GM19372 (cell line): ENCODE measurements around the gene MPHOSPH9.

ENCODE experiments used
- ATAC-seq: cut with Tn5 transposase; IDR thresholded peaks from one replicate; pipeline ENCODE4 v1.9.1; 2021; ENCODE audit warnings: mild to moderate bottlenecking, low read depth, moderate library complexity; ENCODE audit not compliant: unreplicated experiment

The MPHOSPH9 gene, protein sequence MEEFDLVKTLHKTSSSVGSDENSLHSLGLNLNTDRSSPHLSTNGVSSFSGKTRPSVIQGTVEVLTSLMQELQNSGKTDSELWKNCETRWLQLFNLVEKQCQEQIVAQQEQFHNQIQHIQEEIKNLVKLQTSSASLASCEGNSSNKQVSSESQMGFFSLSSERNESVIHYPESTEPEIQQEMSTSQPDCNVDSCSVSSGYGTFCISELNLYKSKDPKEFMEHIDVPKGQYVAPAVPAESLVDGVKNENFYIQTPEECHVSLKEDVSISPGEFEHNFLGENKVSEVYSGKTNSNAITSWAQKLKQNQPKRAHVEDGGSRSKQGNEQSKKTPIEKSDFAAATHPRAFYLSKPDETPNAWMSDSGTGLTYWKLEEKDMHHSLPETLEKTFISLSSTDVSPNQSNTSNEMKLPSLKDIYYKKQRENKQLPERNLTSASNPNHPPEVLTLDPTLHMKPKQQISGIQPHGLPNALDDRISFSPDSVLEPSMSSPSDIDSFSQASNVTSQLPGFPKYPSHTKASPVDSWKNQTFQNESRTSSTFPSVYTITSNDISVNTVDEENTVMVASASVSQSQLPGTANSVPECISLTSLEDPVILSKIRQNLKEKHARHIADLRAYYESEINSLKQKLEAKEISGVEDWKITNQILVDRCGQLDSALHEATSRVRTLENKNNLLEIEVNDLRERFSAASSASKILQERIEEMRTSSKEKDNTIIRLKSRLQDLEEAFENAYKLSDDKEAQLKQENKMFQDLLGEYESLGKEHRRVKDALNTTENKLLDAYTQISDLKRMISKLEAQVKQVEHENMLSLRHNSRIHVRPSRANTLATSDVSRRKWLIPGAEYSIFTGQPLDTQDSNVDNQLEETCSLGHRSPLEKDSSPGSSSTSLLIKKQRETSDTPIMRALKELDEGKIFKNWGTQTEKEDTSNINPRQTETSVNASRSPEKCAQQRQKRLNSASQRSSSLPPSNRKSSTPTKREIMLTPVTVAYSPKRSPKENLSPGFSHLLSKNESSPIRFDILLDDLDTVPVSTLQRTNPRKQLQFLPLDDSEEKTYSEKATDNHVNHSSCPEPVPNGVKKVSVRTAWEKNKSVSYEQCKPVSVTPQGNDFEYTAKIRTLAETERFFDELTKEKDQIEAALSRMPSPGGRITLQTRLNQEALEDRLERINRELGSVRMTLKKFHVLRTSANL

DNA sequence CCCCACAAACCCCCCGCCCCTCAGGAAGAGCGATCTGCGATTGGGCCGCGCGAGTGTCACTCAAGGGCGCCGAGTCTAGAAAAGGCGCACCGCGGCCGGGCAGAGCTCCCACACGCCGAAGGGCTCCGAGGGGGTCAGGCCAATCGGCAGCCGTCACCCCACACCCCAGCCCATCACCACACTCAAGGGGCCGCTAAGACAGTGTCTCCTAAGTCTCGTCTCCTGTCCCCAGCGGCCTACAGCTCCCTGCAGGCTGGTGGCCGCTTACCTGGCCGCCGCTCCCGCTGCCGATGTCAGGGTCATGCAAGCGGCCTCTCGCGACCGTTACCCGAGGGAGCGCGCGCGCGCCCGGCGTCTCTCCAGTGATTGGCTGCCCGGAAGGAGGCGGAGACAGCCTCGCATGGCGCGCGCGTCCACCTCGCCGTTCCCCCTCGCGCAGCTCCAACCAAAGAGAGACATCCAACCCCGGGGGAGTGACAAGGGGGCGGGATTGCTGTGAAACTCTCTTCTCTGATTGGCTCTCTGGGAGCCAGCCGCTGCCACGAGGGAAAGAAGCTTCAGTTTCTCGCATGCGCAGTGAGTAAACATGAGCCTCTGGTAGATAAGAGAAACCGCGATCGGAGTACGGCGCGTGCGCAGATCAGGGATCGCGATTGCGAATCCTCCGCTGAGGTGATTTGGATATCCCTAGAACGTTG lies at the start of gene MPHOSPH9, which contains the start of gene MTRFR:
TSS of gene MPHOSPH9 (minus strand) at position 335 of the 698 bp plus-strand sequence. CDS start 2,777 bp downstream, outside the sequence.
TSS of gene MTRFR (plus strand) at position 630 of the 698 bp plus-strand sequence. CDS start 20,239 bp downstream, outside the sequence.
- ATAC-seq, result peak; percentile 80

DNA sequence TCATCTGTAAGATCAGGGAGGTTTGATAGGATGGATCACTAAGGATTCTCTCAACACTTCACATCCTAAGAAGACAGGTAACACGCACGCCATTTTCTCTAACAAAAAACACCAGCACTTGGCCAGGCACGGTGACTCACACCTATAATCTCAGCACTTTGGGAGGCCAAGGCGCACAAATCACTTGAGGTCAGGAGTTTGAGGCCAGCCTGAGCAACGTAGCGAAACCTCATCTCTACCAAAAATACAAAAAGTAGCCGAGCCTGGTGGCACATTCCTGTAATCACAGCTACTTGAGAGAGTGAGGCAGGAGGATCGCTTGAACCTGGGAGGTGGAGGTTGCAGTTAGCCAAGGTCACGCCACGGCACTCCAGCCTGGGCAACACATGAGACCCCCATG lies 49.2 kb upstream of the MPHOSPH9 start:
- ATAC-seq, result no peak

DNA sequence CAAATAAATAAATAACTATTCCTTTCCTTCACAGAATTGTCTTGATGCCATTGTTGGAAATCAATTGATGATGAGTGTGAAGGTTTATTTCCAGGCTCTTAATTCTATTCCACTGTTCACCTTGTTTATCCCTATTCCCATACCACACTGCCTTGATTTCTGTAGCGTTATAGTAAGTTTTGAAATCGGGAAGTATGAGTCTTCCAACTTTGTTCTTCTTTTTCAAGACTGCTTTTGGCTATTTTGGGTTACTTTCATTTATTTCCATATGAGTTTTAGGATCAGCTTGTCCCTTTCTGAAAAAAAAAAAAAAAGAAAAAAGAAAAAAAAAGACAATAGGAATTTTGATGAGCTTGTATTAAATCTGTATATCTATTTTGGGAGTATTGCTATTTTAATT lies 48.0 kb upstream of the MPHOSPH9 start:
- no peak for ATAC-seq

DNA sequence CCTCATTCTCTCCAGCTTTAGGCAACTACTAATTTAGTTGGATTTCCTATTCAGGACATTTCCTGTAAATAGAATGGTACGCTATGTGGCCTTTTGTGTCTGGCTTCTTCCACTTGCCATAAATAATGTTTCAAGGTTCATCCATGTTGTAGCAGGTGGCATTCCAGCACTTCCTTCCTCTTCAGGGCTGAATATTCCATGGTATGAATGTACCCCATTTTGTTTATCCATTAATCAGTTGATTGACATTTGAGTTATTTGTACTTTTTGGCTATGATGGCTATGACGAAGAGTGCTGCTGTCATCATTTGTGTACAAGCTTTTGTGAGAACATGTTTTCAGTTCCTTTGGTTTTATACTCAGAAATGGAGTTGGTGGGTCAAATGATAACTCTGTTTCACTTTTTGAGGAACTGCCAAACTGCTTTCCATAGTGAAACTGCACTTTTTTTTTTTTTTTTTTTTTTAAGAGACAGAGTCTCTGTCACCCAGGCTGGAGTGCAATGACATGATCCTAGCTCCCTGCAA lies 45.2 kb upstream of the MPHOSPH9 start:
- peak; percentile 70 for ATAC-seq

DNA sequence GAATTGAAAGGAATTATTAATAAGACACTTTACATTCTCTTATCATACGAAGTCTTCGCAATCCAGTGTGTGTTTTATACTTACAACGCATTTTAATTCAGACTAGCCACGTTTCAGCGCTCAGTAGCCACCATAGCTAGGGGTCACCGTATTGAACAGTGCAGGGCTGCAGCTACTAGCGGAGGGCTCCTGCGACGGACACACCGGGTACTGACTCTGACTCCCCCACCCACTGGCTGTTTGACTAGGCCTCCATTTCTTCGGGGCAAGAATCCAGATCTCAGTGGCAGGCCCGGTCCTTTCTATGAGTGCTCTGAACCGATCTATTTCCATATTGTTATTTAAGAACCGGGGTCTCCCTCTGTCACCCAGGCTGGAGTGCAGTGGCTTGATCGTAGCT lies 40.2 kb upstream of the MPHOSPH9 start:
- no peak for ATAC-seq

DNA sequence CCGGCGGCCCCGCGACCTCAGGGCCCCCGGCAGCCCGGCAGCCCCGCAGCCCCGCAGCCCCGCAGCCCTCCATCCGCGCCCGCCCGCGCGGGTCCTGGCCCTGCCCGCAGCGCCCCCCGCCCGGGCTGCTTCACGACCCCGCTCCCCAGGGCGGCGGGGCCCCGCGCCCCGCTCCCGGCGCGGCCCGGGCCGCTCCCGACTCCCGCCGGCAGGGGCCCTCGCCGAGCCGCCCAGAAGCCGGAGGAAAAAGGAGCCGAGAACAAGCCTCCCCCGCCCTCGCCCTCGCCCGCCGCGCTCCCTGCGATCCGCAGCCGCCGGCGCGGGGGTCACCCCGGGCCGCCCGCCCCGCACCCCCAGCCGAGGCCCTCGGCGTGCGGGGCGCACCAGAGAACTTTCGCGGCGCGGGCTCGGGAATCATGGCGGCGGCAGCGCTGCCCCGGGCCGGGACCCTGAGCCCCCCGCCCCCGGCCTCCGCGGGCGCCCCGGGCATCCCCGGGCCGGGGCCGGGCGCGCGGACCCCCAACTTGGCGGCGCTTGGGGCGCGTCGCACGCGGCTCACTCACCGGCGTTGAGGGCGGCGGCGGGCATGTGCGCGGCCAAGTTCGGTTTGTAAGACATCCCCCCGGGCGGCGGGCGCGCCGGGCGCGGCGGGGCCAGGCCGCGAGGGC lies 38.2 kb upstream of the MPHOSPH9 start:
- peak; percentile 63 for ATAC-seq

DNA sequence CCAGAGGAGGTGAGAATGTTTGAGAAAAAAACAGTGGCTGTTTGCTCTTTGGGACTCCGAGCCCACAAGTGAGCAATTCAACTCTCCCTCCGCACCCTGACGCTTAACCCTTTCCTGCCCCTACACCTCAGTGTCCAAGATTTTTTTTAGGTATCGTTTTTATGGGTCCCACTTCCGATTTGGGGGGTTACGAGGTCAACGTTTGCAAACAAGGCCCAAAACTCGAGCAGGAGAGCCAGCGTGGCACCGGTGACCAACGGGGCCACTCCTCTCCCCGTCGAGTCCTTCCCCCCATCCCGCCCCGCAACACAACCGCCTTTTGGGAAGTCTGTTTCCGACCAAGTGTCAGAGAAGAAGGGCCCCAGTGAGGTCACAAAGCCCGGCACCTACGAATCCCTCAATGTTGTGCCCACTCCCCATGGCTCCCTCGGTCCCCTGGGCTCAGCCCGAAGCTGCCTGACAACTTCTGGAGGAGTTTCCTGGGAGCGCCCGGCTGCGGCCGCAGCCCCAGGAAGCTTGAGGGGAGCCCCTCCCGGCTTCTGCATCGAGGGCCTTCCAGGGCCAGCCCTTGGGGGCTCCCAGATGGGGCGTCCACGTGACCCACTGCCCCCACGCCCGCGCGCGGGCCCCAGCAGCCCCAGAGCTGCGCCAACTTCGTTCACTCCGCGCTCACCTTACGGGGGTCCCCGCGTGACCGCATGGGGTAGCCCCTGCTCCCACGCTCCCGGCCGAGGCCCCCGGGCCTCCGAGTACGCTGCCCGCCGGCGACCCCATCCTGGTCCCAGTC lies 37.5 kb upstream of the MPHOSPH9 start:
- no peak for ATAC-seq

DNA sequence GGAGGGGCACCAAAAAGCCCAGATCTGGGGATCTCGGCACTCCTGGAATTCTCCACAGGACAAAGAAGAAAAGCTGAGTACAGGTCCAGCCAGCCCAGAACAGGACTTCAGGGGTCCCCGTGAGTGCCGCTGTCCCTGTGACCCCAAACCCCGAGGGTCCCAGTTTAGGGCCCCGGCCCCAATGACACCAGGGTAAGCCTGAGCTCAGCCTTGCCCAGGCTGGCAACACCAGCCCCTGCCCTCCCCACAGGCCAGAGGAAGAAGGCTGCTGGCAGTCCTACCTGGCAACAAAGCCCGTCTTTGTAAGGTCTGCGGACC lies 36.9 kb upstream of the MPHOSPH9 start:
- ATAC-seq, result no peak

DNA sequence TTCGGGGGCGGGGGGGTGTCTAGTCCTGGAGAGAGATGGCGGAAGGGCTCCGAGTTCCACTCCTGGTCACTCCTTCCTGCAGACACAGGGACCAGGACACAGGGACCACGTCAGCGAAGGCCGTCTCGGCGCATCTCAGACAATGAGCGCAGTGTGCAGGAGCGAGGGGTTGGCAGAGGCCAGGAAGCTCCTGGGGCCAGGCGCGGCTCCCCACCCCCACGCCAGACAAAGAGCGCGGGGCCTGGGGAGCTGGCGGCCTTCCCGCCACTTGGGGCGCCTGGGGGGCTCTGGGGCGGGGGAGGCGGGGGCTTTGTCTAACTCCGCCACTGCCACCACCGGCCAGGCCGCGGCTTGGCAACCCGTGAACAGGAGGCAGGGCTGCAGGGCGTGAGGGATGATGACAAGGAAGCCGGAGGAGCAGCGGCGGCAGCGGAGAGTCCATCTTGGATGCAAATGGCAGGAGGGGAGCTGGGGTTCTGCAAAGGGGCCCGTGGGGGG lies 36.5 kb upstream of the MPHOSPH9 start:
- no peak for ATAC-seq

DNA sequence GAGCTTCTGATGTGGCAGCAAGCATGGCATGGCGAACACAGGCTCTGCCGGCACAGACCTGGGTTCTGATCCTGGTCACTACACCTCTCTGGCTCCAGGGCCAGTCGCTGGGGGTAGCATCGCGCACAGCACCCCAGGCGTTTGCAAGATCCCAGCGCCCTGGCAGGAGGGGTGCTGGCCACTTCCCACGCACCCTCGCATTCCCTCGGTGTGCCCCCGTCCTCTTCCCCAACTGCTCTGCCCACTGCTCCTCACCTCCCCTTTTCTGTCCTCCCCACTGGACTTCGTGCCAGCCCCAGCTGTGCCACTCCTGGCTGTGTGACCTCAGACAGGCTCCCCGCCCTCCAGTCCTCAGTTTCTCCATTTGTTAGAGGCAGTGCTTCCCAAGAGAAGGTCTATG lies 35.9 kb upstream of the MPHOSPH9 start:
- no peak for ATAC-seq

DNA sequence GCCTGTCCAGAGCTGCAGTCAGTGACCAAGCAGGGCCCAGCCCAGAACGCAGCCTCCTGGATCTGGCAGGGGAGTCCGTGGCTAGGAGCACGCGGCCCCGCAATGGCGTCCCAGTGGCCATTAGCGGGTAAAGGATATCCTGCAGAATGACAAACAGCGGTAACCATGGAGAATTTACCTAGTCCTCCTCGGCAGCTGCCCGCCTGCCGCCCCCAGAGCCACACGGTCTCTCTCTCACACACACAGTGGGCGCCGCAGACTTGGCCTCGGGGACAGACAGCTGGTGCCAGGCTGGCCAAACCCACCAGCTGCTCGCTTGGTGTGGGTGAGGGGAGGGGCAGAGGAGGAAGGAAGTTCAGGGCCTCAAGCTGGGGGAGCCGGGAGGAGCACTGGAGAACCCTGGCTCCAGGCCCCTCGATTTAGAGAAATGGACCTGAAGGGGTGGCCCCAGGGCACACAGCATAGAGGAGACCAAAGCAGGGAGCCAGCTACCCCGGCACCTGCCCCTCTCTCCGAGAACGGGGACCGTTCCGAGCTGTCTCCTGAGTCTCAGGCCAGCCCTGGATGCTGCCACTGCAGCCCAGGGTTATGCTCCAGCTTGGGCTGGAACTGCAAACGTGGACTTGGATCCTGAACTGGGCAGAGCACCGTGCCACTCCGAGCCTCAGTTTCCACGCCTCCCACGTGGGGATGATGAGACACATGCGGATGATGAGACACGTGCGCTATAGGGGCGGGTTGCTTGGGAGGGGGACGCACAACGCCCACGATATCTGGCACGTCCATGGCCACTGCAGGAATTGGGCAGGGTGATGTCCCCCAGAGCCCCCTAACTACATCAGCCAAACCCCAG lies 35.3 kb upstream of the MPHOSPH9 start:
- ATAC-seq, result no peak

DNA sequence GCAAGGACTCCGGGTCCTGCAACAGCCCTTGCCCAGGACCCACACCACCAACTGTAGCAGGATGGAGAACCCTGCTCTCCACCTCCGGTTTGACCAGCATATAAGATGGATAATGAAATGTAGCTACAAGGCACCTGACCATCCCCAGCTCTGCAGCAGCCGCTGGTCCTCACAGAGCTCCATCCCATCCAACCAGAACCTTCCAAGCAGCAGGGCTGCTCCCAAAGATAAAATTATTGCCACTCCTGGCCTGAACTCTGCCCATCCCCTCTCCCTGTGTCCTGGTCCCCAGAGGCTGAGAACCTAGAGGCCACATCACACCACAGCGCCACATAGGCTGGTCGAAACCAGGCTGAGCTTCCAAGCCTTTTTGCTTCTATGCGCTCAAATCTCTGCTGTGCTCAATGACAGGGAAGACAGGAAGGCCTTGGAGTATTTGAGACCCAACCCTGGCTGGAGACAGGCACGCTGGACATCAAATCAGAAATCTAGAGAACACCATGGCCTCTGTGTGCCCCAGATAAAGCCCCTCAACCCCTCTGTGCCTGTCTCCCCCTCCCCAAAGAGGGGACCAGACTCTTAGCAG lies 34.5 kb upstream of the MPHOSPH9 start:
- ATAC-seq, result no peak

DNA sequence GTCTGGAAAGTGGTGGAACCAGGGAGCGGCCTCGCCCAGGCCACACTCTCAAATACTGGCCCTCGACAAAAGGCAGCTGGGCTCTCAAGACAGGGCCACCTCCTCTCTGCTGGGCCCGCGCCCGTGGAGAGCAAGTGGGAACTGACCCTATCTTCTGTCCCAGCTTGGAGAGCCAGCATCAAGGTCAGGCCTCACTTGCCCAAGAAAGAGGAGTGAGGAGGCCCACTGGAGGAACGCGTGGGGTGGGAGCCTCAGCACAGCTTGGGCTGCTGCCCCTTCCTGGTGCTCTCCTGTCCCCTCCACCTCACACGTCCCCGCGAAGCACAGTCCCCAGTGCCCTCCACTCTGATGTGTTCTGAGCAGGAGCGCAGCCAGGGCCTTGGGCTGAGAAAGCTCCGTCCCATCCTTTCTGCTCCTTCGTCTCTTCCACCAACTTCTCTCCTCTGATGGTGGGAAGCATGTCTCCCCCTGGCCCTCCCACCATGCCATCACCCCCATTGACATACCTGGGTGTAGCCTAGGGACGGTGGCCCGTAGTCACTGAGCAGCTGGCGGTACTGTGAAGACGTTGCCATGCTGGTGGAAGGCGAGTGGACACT lies 33.8 kb upstream of the MPHOSPH9 start:
- ATAC-seq, result no peak

DNA sequence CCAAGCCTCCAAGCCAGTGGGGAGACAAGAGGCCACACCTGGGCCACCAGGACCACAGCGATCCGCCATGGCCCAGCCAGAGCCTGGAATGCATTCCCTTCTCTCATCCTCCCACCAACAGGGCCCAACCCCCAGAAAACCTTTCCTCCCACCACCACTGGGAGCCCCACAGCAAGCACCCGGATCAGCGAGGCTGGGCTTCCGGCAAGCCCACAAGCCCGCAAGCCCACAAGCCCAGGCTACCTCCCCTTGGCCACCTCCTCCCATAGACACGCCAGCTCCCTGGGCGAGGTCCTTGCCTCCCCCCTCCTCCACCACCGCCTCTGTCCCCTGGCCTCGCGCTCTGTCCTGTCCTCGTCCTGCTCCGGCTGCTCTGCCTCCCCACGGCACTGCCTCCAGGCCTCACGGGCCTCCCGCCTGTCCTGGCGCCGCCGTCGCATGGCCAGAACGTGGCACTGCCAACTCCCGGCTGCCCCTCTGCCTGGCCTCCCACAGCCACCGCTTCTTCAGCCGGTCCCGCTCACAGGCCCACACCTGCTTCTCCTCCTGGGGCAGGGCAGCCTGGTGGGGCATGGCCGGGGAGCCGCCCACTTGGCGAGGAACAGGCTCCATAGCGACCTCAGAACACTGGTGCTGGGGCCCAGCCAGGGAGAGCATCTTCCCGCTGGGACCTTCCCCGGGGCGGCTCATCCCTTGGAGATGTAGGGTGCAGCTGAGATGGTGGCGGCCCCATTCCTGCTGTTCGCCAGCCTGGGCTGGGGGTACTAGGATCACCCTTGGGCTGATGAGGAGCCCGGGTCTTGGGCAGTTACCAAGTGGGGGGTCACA lies 33.1 kb upstream of the MPHOSPH9 start:
- ATAC-seq, result no peak

DNA sequence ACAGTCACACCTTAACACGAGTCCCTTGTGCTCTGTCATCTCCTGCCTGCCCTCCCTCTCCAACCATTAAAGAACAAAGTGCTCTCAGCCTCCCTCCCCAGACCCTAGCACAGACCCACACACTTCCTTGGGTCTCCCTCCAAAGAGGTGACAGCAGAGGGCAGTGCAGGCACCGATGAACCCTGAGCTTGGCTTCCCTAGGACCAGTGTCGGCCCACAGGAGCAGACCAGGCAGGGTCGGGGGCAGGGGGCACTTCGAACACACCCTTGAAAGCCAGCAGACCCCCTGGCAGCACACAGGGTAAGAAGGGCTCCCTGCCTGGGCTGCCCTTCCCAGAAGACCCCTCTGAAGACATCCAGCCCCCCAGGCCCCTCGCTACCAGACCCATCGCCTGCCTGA lies 31.7 kb upstream of the MPHOSPH9 start:
- no peak for ATAC-seq

DNA sequence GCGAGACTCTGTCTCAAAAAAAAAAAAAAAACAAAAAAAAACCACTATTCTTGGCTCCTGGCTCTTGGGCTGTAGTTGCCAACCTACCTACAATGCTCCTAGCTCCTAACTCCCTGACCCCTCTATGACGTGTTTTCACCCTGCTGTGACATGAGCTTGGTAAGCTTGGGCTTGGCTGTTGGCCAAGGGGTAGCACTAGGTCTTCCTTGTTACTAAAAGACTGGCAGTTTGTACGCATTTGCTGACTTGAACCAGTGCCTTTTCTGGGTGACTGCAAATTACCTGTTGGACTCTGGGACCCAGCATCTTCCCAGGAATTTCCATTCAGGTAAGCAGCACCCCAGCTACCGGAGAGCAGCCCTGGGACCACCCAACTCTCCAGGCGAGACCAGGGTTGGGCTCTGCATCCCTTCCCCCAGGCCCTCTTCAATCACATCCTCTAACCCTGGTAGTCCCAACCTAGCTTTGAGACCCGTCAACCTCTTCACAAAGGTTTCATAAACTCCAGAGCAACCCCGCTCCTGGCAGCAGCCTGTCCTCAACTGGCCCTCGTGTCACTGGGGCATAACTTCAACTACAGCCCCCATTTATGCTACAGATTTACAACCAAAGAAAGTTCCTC lies 30.4 kb upstream of the MPHOSPH9 start:
- no peak for ATAC-seq
